ENCODE results near the gene TSPAN9.

DNA sequence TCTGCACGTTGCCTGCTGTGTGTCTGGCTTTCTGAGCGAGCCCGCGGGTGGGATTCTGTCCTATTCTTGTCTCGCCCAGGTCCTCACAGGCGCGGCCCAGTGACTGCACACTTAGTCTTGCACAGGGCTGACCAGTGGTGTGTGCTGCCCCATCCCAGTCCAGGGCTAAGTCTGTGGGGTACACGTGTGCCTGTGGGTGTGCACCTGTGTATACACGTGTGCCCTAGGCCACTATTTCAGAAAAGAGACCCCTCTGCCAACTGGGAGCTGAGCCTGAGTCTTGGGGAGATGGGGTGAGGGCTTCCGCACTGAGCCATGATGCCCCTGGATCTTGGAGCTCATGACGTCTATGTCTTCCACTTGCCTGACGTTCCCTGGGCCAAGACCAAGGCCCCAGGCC, 228.3 kb downstream of the TSPAN9 start:
- TF ChIP-seq, protein P1, sequence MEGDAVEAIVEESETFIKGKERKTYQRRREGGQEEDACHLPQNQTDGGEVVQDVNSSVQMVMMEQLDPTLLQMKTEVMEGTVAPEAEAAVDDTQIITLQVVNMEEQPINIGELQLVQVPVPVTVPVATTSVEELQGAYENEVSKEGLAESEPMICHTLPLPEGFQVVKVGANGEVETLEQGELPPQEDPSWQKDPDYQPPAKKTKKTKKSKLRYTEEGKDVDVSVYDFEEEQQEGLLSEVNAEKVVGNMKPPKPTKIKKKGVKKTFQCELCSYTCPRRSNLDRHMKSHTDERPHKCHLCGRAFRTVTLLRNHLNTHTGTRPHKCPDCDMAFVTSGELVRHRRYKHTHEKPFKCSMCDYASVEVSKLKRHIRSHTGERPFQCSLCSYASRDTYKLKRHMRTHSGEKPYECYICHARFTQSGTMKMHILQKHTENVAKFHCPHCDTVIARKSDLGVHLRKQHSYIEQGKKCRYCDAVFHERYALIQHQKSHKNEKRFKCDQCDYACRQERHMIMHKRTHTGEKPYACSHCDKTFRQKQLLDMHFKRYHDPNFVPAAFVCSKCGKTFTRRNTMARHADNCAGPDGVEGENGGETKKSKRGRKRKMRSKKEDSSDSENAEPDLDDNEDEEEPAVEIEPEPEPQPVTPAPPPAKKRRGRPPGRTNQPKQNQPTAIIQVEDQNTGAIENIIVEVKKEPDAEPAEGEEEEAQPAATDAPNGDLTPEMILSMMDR (IDR thresholded peaks at IDR 0.05), result no peak
- no peak for TF ChIP-seq EP300 (IDR thresholded peaks at IDR 0.05)
- TF ChIP-seq POLR2A (IDR thresholded peaks at IDR 0.05), result no peak

Measured in tibial nerve (tissue), 4 donors.